GM06990 (cell line): ENCODE results near the gene CHST3.
"Not testable (repeated sequence)": the region's sequence is repeated elsewhere in the genome, so short reads cannot be mapped to it uniquely, and the experiment has no call there.

ENCODE experiments used
- DNase-seq: peaks from one replicate; pipeline ENCODE4 v3.0.0-alpha.2; 2011; ENCODE audit not compliant: insufficient read length; ENCODE audit errors: extremely low read depth
- H3K27me3 ChIP-seq: replicated peaks from 2 replicates; pipeline ENCODE4 v1.6.0; 2011; ENCODE audit warnings: low read length; ENCODE audit not compliant: control insufficient read depth, insufficient read depth
- H3K36me3 ChIP-seq: 2 replicates; pipeline ENCODE4 v1.5.1; 2011; ENCODE audit warnings: low read length; ENCODE audit not compliant: control insufficient read depth, insufficient read depth
- H3K4me3 ChIP-seq: replicated peaks from 2 replicates; pipeline ENCODE4 v1.5.1; 2011; ENCODE audit warnings: low read depth, mild to moderate bottlenecking, control low read depth, low read length
- CTCF ChIP-seq: IDR thresholded peaks from 2 replicates; pipeline ENCODE4 v1.5.1; 2011; ENCODE audit warnings: low read length, control low read depth, mild to moderate bottlenecking, inconsistent platforms; ENCODE audit not compliant: insufficient read depth, poor library complexity, severe bottlenecking

Gene CHST3, protein sequence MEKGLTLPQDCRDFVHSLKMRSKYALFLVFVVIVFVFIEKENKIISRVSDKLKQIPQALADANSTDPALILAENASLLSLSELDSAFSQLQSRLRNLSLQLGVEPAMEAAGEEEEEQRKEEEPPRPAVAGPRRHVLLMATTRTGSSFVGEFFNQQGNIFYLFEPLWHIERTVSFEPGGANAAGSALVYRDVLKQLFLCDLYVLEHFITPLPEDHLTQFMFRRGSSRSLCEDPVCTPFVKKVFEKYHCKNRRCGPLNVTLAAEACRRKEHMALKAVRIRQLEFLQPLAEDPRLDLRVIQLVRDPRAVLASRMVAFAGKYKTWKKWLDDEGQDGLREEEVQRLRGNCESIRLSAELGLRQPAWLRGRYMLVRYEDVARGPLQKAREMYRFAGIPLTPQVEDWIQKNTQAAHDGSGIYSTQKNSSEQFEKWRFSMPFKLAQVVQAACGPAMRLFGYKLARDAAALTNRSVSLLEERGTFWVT

GRCh38 chr10:71964098-71964742, at the start of gene CHST3:
Gene CHST3 (plus strand): TSS chr10:71964395. CDS start chr10:72005843, 41,448 bp downstream.
- Histone ChIP-seq H3K27me3 (no peaks in the 10 kb centered on the region; the same call in none of the 2 replicates), H3K36me3 (no peaks in the 10 kb centered on the region), H3K4me3 (no peak within 1 kb of the TSS; the same call in 1 of the 2 replicates)
- DNase-seq = no peak
- no peak for TF ChIP-seq CTCF

DNA sequence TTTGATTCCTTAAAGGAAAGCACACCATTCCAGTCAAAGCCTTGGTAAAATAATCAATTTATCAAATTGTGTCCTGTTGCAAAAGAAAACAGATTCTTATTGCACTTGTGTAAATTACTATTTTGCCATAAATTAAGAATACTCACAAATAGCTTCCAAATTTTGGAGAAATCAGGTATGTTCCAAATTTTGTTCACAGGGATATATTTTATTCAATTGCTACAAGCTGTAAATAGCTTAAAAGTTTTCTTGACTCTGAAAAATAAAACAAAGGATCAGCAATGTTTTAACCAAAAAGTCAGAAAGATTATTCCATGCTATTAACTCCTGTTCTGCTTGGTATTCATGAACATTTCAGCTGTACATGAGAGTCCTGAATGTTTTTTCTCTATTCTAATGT, 47.4 kb upstream of the CHST3 start:
- Histone ChIP-seq H3K4me3 (no peak overlapping the region), H3K36me3 (no peaks in the 10 kb centered on the region), H3K27me3 (no peaks in the 10 kb centered on the region)
- DNase-seq = no peak
- TF ChIP-seq CTCF = no peak

DNA sequence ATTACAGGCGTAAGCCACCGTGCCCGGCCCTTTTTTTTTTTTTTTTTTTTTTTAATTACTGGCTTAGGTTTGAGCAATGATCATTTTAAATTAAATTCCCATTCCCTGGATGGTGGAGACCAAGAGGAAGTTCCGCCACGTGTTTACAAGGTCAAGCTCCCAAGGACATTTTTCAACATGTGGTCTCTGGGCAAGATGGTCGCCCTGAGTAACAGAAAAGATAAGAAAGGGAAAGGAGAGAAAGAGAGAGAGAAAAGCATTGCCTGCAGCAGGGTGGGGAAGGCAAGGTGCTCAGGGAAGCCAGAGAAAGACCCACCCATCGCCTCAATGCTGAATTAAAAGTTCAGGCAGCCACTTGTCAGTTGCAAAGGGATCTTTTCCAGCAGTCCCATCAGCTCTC, 45.2 kb upstream of the CHST3 start:
- H3K36me3 ChIP-seq = no peaks in the 10 kb centered on the region

DNA sequence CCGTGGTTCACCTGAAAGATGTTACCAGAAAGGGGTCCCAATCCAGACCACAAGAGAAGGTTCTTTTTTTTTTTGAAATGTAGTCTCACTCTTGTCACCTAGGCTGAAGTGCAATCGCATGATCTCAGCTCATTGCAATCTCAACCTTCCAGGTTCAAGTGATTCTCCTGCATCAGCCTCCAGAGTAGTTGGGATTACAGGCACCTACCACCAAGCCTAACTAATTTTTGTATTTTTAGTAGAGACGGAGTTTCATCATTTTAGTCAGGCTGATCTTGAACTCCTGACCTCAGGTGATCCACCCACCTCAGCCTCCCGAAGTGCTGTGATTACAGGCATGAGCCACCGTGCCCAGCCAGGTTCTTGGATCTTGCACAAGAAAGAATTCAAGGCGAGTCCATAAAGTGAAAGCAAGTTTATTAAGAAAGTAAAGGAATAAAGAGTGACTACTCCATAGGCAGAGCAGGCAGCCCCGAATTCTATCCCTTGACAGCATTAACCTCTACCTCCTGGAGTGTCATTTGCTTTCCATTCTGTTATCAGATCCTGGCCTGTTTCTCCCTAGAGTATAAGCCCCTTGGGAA, 44.1 kb upstream of the CHST3 start:
- not testable (repeated sequence) for H3K4me3 ChIP-seq, H3K27me3 ChIP-seq, H3K36me3 ChIP-seq, DNase-seq

More for the DNA sequence above, 45.2 kb upstream of the CHST3 start:
- DNase-seq = no peak
- no peaks in the 10 kb centered on the region for H3K27me3 ChIP-seq
- H3K4me3 ChIP-seq = no peak overlapping the region
- TF ChIP-seq CTCF = no peak

GRCh38 chr10:71920540-71921323, 43.5 kb upstream of the CHST3 start:
- no peak for DNase-seq
- H3K27me3 ChIP-seq = no peaks in the 10 kb centered on the region
- no peak overlapping the region for H3K4me3 ChIP-seq

More at GRCh38 chr10:71920540-71921323, 43.5 kb upstream of the CHST3 start:
- H3K36me3 ChIP-seq = no peaks in the 10 kb centered on the region
- no peak for TF ChIP-seq CTCF
